ENCODE results near the gene BTBD8.

DNA sequence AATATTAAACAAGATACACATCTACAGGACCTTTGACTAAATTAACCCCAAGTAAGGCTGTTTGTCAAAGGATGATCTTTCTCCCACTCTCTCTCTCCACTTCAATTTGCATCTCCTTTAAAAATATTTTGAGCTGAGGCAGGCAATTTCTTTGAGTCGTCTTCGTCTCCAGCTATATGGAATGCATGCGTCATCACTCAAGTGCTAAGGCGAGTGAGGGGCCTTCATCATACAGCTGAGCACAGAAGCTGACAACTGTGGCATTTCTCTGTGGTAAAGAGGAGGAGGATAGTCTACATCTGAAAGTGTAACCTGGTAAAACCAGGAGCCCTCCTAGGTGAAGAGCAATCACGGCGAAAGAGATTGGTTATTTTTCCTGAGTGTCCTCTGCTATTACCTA is 42.7 kb upstream of the BTBD8 start:
- TF ChIP-seq, protein P1, sequence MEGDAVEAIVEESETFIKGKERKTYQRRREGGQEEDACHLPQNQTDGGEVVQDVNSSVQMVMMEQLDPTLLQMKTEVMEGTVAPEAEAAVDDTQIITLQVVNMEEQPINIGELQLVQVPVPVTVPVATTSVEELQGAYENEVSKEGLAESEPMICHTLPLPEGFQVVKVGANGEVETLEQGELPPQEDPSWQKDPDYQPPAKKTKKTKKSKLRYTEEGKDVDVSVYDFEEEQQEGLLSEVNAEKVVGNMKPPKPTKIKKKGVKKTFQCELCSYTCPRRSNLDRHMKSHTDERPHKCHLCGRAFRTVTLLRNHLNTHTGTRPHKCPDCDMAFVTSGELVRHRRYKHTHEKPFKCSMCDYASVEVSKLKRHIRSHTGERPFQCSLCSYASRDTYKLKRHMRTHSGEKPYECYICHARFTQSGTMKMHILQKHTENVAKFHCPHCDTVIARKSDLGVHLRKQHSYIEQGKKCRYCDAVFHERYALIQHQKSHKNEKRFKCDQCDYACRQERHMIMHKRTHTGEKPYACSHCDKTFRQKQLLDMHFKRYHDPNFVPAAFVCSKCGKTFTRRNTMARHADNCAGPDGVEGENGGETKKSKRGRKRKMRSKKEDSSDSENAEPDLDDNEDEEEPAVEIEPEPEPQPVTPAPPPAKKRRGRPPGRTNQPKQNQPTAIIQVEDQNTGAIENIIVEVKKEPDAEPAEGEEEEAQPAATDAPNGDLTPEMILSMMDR (IDR thresholded peaks at IDR 0.05) = no peak
- TF ChIP-seq POLR2A (IDR thresholded peaks at IDR 0.05) = no peak
